Upper lobe of left lung (tissue), 6 donors: ENCODE measurements around the gene CTBP2. TPM values are rescaled to one million over a fixed set of nuclear protein-coding genes. Genes with fewer than 3 reads are reported as not detected.

ENCODE experiments used
- ATAC-seq, 2 donors: fragments of 200-7000 bp; cut with Tn5 transposase; one replicate each; pipeline ENCODE4 v1.9.1; 2022; ENCODE audit warnings: mild to moderate bottlenecking in 2 of 2, moderate library complexity in 2 of 2; ENCODE audit not compliant: low FRiP score in 2 of 2
- DNase-seq, 2 donors: peaks; one replicate each; pipeline ENCODE4 v3.0.0-alpha.2; 2019 to 2020
- H3K27ac ChIP-seq, 4 donors: fragments of 200-600 bp; sonication (generic); one replicate each; pipeline ENCODE4 v1.5.1; 2016 to 2019
- H3K27me3 ChIP-seq, 4 donors: fragments of 200-600 bp; sonication (generic); one replicate each; pipeline ENCODE4 v1.5.1; 2017 to 2019
- H3K36me3 ChIP-seq, 4 donors: fragments of 200-600 bp; sonication (generic); one replicate each; pipeline ENCODE4 v1.5.1; 2016 to 2019
- H3K4me1 ChIP-seq, 4 donors: fragments of 200-600 bp; sonication (generic); one replicate each; pipeline ENCODE4 v1.5.1; 2018 to 2019
- H3K4me3 ChIP-seq, 4 donors: fragments of 200-600 bp; sonication (generic); one replicate each; pipeline ENCODE4 v1.5.1; 2017 to 2019; ENCODE audit warnings: mild to moderate bottlenecking in 2 of 4, moderate library complexity in 1 of 4
- H3K9me3 ChIP-seq, 4 donors: fragments of 200-600 bp; sonication (generic); one replicate each; pipeline ENCODE4 v1.5.1; 2018 to 2019
- EP300 ChIP-seq, 4 donors: sonication (generic); formaldehyde crosslinking; IDR thresholded peaks; one replicate each; pipeline ENCODE4 v1.5.1; 2017; ENCODE audit warnings: antibody characterized with exemption in 4 of 4, control low read depth in 2 of 4
- POLR2A ChIP-seq, 4 donors: fragments of 450-650 bp; IDR thresholded peaks; one replicate each; pipeline ENCODE4 v1.5.1; 2016 to 2017; ENCODE audit warnings: antibody characterized with exemption in 4 of 4, mild to moderate bottlenecking in 2 of 4
- POLR2AphosphoS5 ChIP-seq, 2 donors: sonication (generic); formaldehyde crosslinking; IDR thresholded peaks; one replicate each; pipeline ENCODE4 v1.5.1; 2017; ENCODE audit warnings: antibody characterized with exemption in 2 of 2
- WGBS, 2 donors: methylation state at CpG; one replicate each; pipeline ENCODE4 v1.1.5; 2017 to 2018; 5-methylcytosine and 5-hydroxymethylcytosine counted together
- total RNA-seq, 6 donors: library from RNA; depleted of rRNA in 4 of 6; stranded (reverse); fragments of >200 nt in 4 of 6; gene quantifications; one replicate each; pipeline versions ENCODE4 v1.1.0 to v1.2.1, GENCODE V29; 2016 to 2021
- TF ChIP-seq, protein P1 (sequence below), 6 experiments: fragments of 450-650 bp in 4 of 6; fragments of 200-600 bp in 2 of 6; sonication (generic) in 2 of 6; IDR thresholded peaks; one replicate each; pipeline ENCODE4 v1.5.1; 2016 to 2019; ENCODE audit warnings: antibody characterized with exemption in 6 of 6
- donor health status: DM: no; HTN: no; CAD: no; lungs with moderate emphysema.
- donor health status: DM: no; HTN: yes; CAD: no; lungs with severe emphysema.

CTBP2 gene
- total RNA-seq, 6 donors from 2014 or later, result 47.1 to 82.5 (median 59.7) TPM

DNA sequence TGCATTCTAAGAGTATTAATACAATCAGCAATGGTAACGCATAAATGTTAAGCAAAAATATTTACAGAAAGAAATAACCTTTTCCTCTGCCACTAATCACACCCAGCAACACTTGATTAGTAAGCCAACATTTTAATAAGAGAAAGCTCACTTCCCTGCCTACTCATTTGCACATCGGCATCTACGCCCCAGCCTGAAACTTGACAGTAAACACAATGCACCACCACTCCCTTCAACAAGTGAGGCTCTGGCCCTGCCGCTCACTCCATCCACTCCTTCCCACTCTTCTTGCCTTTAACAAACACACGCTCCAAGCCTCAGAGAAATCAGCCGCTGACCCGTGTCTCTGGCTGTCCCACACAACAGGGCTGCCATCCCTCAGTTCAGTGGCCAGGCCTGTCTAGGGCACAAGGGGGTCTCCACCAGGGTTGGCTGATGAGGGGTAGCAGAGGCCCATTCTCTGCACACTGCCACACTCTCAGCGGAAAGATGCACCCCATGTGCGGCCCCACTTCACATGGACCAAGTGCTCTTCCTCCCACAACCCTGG lies 54.6 kb downstream of the CTBP2 start:
- peak overlapping the region in 1 of 4 donors; percentile 10 for H3K27ac ChIP-seq
- no peaks in the 10 kb centered on the region for H3K27me3 ChIP-seq
- no peak overlapping the region for H3K4me3 ChIP-seq
- no peaks in the 10 kb centered on the region for H3K9me3 ChIP-seq
- 78 to 79% methylated on average over 7 to 9 of the region's 9 CpGs for WGBS, 2 donors
- H3K4me1 ChIP-seq, result peaks cover 14 to 53% (median 37%) of the 10 kb centered on the region in 4 donors
- TF ChIP-seq POLR2AphosphoS5 (IDR thresholded peaks at IDR 0.05), result no peak
- peaks cover 5 to 42% (median 23%) of the 10 kb centered on the region in 4 donors for H3K36me3 ChIP-seq
- ATAC-seq, result no peak
- no peak for DNase-seq

GRCh38 chr10:125105155-125105554 lies 55.2 kb downstream of the CTBP2 start:
- H3K27ac ChIP-seq, result peak overlapping the region in 1 of 4 donors; percentile 10
- peaks cover 5 to 36% (median 23%) of the 10 kb centered on the region in 4 donors for H3K36me3 ChIP-seq

DNA sequence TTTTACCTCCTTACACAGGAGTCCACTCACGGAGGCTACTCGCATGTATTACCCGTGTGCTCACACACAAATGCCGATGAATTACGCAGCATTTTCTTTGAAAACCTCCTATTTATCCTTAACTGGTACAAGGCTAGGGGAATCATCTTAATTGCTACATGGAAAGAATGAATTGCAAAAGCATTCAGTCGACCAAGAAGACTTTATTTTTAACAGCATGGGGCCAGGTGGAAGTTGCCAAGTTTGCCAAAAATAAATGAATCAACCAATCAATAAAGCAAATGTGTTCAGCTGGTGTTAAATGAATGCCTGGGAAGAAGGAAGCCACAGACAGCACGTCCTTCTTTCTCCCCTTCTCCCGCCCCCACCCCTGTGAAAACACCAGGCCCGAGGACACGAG lies 55.8 kb downstream of the CTBP2 start:
- no peak overlapping the region for H3K27ac ChIP-seq
- H3K9me3 ChIP-seq, result no peaks in the 10 kb centered on the region
- DNase-seq (no peak), ATAC-seq (no peak)
- no peak overlapping the region for H3K4me3 ChIP-seq
- H3K4me1 ChIP-seq, result peaks cover 14 to 53% (median 38%) of the 10 kb centered on the region in 4 donors
- 70 to 71% methylated on average over 10 of the region's 10 CpGs for WGBS, 2 donors
- H3K36me3 ChIP-seq, result peaks cover 5 to 30% (median 20%) of the 10 kb centered on the region in 4 donors
- no peak for TF ChIP-seq POLR2AphosphoS5 (IDR thresholded peaks at IDR 0.05)
- no peaks in the 10 kb centered on the region for H3K27me3 ChIP-seq

More at GRCh38 chr10:125105155-125105554, 55.2 kb downstream of the CTBP2 start:
- DNase-seq, result no peak
- TF ChIP-seq, protein P1, sequence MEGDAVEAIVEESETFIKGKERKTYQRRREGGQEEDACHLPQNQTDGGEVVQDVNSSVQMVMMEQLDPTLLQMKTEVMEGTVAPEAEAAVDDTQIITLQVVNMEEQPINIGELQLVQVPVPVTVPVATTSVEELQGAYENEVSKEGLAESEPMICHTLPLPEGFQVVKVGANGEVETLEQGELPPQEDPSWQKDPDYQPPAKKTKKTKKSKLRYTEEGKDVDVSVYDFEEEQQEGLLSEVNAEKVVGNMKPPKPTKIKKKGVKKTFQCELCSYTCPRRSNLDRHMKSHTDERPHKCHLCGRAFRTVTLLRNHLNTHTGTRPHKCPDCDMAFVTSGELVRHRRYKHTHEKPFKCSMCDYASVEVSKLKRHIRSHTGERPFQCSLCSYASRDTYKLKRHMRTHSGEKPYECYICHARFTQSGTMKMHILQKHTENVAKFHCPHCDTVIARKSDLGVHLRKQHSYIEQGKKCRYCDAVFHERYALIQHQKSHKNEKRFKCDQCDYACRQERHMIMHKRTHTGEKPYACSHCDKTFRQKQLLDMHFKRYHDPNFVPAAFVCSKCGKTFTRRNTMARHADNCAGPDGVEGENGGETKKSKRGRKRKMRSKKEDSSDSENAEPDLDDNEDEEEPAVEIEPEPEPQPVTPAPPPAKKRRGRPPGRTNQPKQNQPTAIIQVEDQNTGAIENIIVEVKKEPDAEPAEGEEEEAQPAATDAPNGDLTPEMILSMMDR (IDR thresholded peaks at IDR 0.05), result no peak
- no peak for TF ChIP-seq EP300 (IDR thresholded peaks at IDR 0.05)
- TF ChIP-seq POLR2AphosphoS5 (IDR thresholded peaks at IDR 0.05), result no peak
- TF ChIP-seq POLR2A (IDR thresholded peaks at IDR 0.05), result no peak
- H3K9me3 ChIP-seq, result no peaks in the 10 kb centered on the region
- no peaks in the 10 kb centered on the region for H3K27me3 ChIP-seq
- peaks cover 14 to 53% (median 38%) of the 10 kb centered on the region in 4 donors for H3K4me1 ChIP-seq
- H3K4me3 ChIP-seq, result no peak overlapping the region
- no peak for ATAC-seq

GRCh38 chr10:125103924-125104323 lies 56.4 kb downstream of the CTBP2 start:
- Histone ChIP-seq H3K27me3 (no peaks in the 10 kb centered on the region), H3K36me3 (peaks cover 5 to 24% (median 16%) of the 10 kb centered on the region in 4 donors), H3K27ac (peak overlapping the region in 2 of 4 donors; percentile 28 to 57), H3K9me3 (no peaks in the 10 kb centered on the region), H3K4me3 (no peak overlapping the region), H3K4me1 (peaks cover 14 to 53% (median 38%) of the 10 kb centered on the region in 4 donors)
- no peak for ATAC-seq
- DNase-seq, result no peak
- TF ChIP-seq POLR2AphosphoS5 (IDR thresholded peaks at IDR 0.05) (no peak), EP300 (IDR thresholded peaks at IDR 0.05) (no peak), POLR2A (IDR thresholded peaks at IDR 0.05) (no peak)
- TF ChIP-seq, protein P1 (IDR thresholded peaks at IDR 0.05), result no peak
- WGBS, 2 donors, result 82 to 89% methylated on average over 17 of the region's 17 CpGs

DNA sequence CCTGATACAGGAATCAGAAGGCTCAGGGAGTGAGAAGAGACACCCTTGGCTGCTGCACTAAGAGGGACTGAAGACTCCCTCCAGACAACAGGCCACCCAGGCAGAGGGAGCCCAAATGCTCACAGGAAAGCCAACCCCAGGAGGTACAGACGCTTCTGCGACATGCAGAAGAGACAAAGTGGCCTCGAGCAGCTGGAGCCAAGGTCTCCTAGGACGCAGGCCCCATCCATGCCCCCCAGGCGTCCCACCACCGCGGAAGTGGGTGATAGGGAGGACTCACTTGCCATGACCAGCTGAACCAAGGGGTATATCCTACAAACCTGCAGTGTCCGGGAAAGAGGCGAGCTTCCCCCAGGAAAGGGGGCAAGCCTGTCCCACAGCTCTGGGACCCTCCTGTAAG lies 56.9 kb downstream of the CTBP2 start:
- Histone ChIP-seq H3K9me3 (no peaks in the 10 kb centered on the region), H3K27ac (peak overlapping the region in 2 of 4 donors; percentile 28 to 57), H3K27me3 (no peaks in the 10 kb centered on the region), H3K36me3 (peaks cover 2 to 19% (median 12%) of the 10 kb centered on the region in 4 donors), H3K4me3 (no peak overlapping the region), H3K4me1 (peaks cover 14 to 53% (median 38%) of the 10 kb centered on the region in 4 donors)
- ATAC-seq (no peak), DNase-seq (no peak)
- TF ChIP-seq, protein P1 (IDR thresholded peaks at IDR 0.05), result no peak
- TF ChIP-seq POLR2AphosphoS5 (IDR thresholded peaks at IDR 0.05) (no peak), POLR2A (IDR thresholded peaks at IDR 0.05) (no peak), EP300 (IDR thresholded peaks at IDR 0.05) (no peak)
- 93 to 94% methylated on average over 8 to 9 of the region's 9 CpGs for WGBS, 2 donors

DNA sequence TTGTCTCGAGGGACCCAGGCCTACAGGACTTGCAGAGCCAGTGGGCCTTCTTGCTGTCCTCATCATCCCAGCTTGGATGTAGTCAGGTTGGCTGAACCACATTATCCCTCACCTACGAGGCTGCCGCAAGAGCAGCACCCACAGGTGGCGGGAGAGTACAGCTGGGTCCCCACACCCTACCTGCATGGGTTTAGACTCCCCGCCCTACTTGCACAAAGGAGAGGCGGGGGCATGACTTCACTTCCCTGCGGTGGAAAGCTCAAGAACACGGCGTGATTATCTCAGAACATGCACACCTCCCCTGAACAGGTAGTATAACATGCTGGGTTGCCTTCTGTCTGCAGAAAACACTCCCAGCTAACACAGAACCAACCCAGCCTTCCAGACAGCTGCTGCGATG lies 57.5 kb downstream of the CTBP2 start:
- ATAC-seq, result no peak
- H3K27me3 ChIP-seq, result no peaks in the 10 kb centered on the region
- WGBS, 2 donors, result 89% methylated on average over 10 of the region's 10 CpGs
- no peaks in the 10 kb centered on the region for H3K9me3 ChIP-seq
- no peak for TF ChIP-seq POLR2A (IDR thresholded peaks at IDR 0.05)
- no peak for TF ChIP-seq POLR2AphosphoS5 (IDR thresholded peaks at IDR 0.05)
- TF ChIP-seq EP300 (IDR thresholded peaks at IDR 0.05), result no peak
- TF ChIP-seq, protein P1 (IDR thresholded peaks at IDR 0.05), result no peak
- H3K36me3 ChIP-seq, result peaks cover 0 to 13% (median 7%) of the 10 kb centered on the region in 4 donors
- DNase-seq, result no peak
- no peak overlapping the region for H3K4me3 ChIP-seq
- H3K27ac ChIP-seq, result peak overlapping the region in 2 of 4 donors; percentile 28 to 57
- H3K4me1 ChIP-seq, result peaks cover 14 to 53% (median 38%) of the 10 kb centered on the region in 4 donors
